Mammary epithelial cell (primary cell): Measurements from ENCODE around the gene FOXA2.

Source experiments
- EZH2 ChIP-seq: IDR thresholded peaks from 2 replicates; pipeline ENCODE4 v1.6.1; 2012; ENCODE audit warnings: low read length, inconsistent platforms, borderline replicate concordance
- TF ChIP-seq, protein P1 (sequence below), 2 donors: IDR thresholded peaks in 1 of 2; conservative IDR thresholded peaks in 1 of 2; 2 replicates each; pipeline ENCODE4 v1.5.1; 2011 to 2012; ENCODE audit warnings: inconsistent platforms in 2 of 2, low read length in 2 of 2, mild to moderate bottlenecking in 2 of 2, control low read depth in 1 of 2, low read depth in 1 of 2; ENCODE audit not compliant: insufficient read depth in 1 of 2; ENCODE audit errors: extremely low read depth in 1 of 2

DNA sequence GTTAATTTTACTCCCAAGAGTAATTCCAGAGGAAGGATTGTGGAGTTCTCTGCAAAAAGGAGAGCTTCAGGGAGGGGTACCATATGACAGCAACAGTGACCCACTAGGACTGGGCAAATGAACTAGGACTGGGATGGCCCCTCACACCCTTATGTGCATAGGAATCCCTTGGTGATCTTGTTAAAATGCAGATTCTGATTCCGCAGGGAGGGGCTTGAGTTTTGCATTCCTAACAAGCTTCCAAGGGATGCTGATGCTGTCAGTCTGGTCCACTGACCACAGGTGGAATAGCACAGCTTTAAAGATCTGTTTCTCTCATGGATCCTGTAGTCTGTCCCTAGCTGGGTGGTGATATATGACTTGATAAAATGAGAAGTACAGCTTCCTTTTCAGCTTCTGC lies 6.3 kb upstream of the FOXA2 start:
- TF ChIP-seq, protein P1, sequence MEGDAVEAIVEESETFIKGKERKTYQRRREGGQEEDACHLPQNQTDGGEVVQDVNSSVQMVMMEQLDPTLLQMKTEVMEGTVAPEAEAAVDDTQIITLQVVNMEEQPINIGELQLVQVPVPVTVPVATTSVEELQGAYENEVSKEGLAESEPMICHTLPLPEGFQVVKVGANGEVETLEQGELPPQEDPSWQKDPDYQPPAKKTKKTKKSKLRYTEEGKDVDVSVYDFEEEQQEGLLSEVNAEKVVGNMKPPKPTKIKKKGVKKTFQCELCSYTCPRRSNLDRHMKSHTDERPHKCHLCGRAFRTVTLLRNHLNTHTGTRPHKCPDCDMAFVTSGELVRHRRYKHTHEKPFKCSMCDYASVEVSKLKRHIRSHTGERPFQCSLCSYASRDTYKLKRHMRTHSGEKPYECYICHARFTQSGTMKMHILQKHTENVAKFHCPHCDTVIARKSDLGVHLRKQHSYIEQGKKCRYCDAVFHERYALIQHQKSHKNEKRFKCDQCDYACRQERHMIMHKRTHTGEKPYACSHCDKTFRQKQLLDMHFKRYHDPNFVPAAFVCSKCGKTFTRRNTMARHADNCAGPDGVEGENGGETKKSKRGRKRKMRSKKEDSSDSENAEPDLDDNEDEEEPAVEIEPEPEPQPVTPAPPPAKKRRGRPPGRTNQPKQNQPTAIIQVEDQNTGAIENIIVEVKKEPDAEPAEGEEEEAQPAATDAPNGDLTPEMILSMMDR (conservative IDR thresholded peaks at IDR 0.05 in 1 of 2, IDR thresholded peaks at IDR 0.05 in 1 of 2; ENCODE audit: extremely low read depth in 1 of 2, insufficient read depth in 1 of 2, low read depth in 1 of 2, low read length in 2 of 2): no peak
- TF ChIP-seq EZH2: peak; percentile 58
